GM18498 (cell line): Measurements from ENCODE around the gene NXF1.

Experiments
- ATAC-seq: cut with Tn5 transposase; IDR thresholded peaks from one replicate; pipeline ENCODE4 v1.9.1; 2021; ENCODE audit warnings: mild to moderate bottlenecking, moderate library complexity; ENCODE audit not compliant: unreplicated experiment

The NXF1 gene

GRCh38 chr11:62747475-62748160 is 57.6 kb downstream of the NXF1 start:
- no peak for ATAC-seq
